Measurements from ENCODE around the gene GLB1L3. TPM values are rescaled to one million over a fixed set of nuclear protein-coding genes. Genes with fewer than 3 reads are reported as not detected.
"Not testable (repeated sequence)": the region's sequence is repeated elsewhere in the genome, so short reads cannot be mapped to it uniquely, and the experiment has no call there.

GLB1L3 gene
- total RNA-seq, 1 donor from 2014 or later = not detected

GRCh38 chr11:134294664-134295063 is 18.5 kb downstream of the GLB1L3 start:
- no peak for DNase-seq (ENCODE audit: low spot score)

GRCh38 chr11:134312223-134312622 is 36.0 kb downstream of the GLB1L3 start:
- no peak for DNase-seq (ENCODE audit: low spot score)

- DNase-seq (ENCODE audit: low spot score) = no peak
Measured at GRCh38 chr11:134312807-134313206, 36.6 kb downstream of the GLB1L3 start.

- DNase-seq (ENCODE audit: low spot score) = no peak
Measured at GRCh38 chr11:134313379-134313778, 37.2 kb downstream of the GLB1L3 start.

- no peak for DNase-seq (ENCODE audit: low spot score)
Measured at GRCh38 chr11:134313821-134314607, 37.8 kb downstream of the GLB1L3 start.

DNA sequence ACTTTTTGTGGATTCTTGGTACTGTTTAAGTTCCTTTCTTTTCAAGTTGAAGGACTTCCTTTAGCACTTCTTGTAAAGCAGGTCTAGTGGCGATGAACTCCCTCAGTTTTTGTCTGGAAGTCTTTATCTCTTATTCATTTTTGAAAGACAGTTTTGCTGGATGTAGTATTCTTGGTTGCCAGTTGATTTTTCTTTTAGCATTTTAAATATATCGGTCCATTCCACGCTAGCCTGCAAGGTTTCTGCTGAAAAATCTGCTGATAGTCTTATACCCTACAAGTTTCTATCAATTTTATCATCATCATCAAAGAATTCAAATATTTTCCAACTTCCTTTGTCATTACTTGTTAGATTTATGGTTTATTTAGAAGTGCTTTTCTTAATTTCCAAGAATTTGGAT is 40.9 kb downstream of the GLB1L3 start:
- DNase-seq (ENCODE audit: low spot score) = no peak

- DNase-seq (ENCODE audit: low spot score) = not testable (repeated sequence)
Measured at GRCh38 chr11:134321373-134321772, 45.2 kb downstream of the GLB1L3 start.

- DNase-seq (ENCODE audit: low spot score) = no peak
Measured at GRCh38 chr11:134322553-134322952, 46.4 kb downstream of the GLB1L3 start.

DNA sequence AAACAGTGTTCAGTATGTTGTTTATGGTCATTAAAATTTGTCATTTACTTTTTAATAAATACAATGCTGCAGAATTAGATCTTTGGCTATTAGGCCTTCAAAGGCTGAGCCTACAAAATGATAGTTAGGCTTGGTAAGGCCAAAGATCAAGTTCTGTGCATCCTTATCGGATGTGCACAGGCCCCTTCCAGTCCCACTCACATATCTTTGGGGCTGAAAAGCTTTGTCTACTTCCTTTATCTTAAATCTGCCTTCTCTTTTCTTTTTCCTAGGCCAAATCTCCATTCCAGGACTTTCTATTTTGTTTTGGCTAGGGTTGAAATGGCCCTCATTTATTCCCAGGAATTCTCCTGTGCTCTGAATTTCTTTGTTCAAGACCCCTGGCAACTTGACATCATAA is 52.3 kb downstream of the GLB1L3 start:
- no peak for DNase-seq (ENCODE audit: low spot score)

GRCh38 chr11:134330611-134331353 is 54.6 kb downstream of the GLB1L3 start:
- no peak for DNase-seq (ENCODE audit: low spot score)

- no peak for DNase-seq (ENCODE audit: low spot score)
Measured at GRCh38 chr11:134331354-134332188, 55.4 kb downstream of the GLB1L3 start, which contains the start of gene GLB1L2. Gene GLB1L2, plus strand, starts transcription at chr11:134331988. Its CDS starts 74 bp downstream, at chr11:134332062.

- no peak for DNase-seq (ENCODE audit: low spot score)
Measured at GRCh38 chr11:134332189-134332631, 56.0 kb downstream of the GLB1L3 start.

GRCh38 chr11:134332782-134333181 is 56.6 kb downstream of the GLB1L3 start:
- DNase-seq (ENCODE audit: low spot score) = no peak

- DNase-seq (ENCODE audit: low spot score) = no peak
Measured at GRCh38 chr11:134333312-134333711, 57.1 kb downstream of the GLB1L3 start.

- no peak for DNase-seq (ENCODE audit: low spot score)
Measured at GRCh38 chr11:134333946-134334345, 57.8 kb downstream of the GLB1L3 start.

- DNase-seq (ENCODE audit: low spot score) = no peak
Measured at GRCh38 chr11:134334796-134335571, 58.8 kb downstream of the GLB1L3 start.

DNA sequence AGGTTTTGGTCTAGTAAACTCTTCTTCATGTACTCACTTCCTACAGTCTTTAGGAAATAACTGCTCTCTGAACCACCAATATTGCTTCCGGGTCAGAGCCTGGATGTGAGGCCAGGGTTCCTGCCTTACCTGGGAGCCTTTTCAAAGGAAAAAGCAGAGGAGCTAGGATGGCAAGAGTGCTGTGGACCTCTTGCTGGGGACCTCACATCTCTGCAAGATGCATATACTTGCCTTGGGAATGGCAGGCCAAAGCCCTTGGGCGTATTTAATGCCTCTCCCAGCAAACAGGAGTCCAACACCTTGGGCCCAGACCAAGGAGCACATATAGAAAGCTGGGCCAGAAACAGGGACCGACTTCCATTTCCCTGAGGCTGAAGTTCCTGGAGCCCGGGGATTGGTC is 60.9 kb downstream of the GLB1L3 start:
- DNase-seq (ENCODE audit: low spot score) = no peak

DNA sequence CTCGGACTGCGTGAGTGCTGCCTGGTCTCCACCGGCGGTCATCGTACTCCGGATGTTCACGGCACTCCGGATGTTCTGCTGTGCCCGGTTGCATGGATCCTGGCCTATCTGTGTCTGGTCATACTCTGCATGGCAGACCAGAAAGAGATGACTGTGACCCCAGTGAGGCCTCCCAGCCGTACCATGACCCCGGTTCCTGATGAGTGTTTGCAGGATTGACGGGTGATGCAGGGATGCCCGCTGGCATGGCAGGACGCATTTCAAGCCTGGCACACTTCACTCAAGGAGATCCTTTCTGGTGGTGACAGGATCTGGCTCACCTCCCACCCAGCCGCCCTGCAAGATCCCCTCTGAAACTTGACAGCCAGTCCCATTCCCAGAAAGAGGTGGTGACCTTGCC is 61.9 kb downstream of the GLB1L3 start:
- DNase-seq (ENCODE audit: low spot score) = no peak

GRCh38 chr11:134338654-134339053 is 62.5 kb downstream of the GLB1L3 start:
- no peak for DNase-seq (ENCODE audit: low spot score)

GRCh38 chr11:134339756-134340155 is 63.6 kb downstream of the GLB1L3 start:
- DNase-seq (ENCODE audit: low spot score) = no peak
